LNCAP (cell line): ENCODE measurements around the gene CCDC192.

Source experiments
- CTCF ChIP-seq: fragments of 450-650 bp; IDR thresholded peaks from 2 replicates; pipeline ENCODE4 v1.5.1; 2017; ENCODE audit warnings: mild to moderate bottlenecking

The CCDC192 gene

GRCh38 chr5:127938746-127939145 lies 235.6 kb downstream of the CCDC192 start:
- TF ChIP-seq CTCF, result no peak

GRCh38 chr5:127940854-127941253 lies 237.7 kb downstream of the CCDC192 start:
- TF ChIP-seq CTCF, result no peak

GRCh38 chr5:127941646-127942045 lies 238.5 kb downstream of the CCDC192 start:
- TF ChIP-seq CTCF, result no peak

- TF ChIP-seq CTCF, result no peak
These were observed 239.3 kb downstream of the CCDC192 start for GRCh38 chr5:127942246-127943060.

GRCh38 chr5:127943061-127943371 lies 239.8 kb downstream of the CCDC192 start:
- TF ChIP-seq CTCF, result no peak

GRCh38 chr5:127944125-127944524 lies 240.9 kb downstream of the CCDC192 start:
- TF ChIP-seq CTCF, result no peak

GRCh38 chr5:127947941-127948340 lies 244.8 kb downstream of the CCDC192 start:
- TF ChIP-seq CTCF, result no peak
